GM12891 (cell line): Measurements from ENCODE around the gene MAL.

Source experiments
- PAX5 ChIP-seq: IDR thresholded peaks from 2 replicates; pipeline ENCODE4 v1.6.1; 2011; ENCODE audit warnings: low read length, moderate library complexity, mild to moderate bottlenecking; ENCODE audit not compliant: insufficient read depth, severe bottlenecking
- POLR2A ChIP-seq: IDR thresholded peaks from 2 replicates; pipeline ENCODE4 v1.6.1; 2011; ENCODE audit warnings: low read depth, low read length, control low read depth
- POLR2AphosphoS5 ChIP-seq: IDR thresholded peaks from 2 replicates; pipeline ENCODE4 v1.6.1; 2011; ENCODE audit warnings: low read depth, low read length, control low read depth
- POU2F2 ChIP-seq: IDR thresholded peaks from 2 replicates; pipeline ENCODE4 v1.6.1; 2011; ENCODE audit warnings: low read depth, mild to moderate bottlenecking, control low read depth, low read length, moderate library complexity
- SPI1 ChIP-seq: IDR thresholded peaks from 2 replicates; pipeline ENCODE4 v1.6.1; 2011; ENCODE audit warnings: low read depth, low read length, control low read depth
- TAF1 ChIP-seq: IDR thresholded peaks from 2 replicates; pipeline ENCODE4 v1.6.1; 2011; ENCODE audit warnings: low read depth, low read length, control low read depth

- no peak for TF ChIP-seq PAX5
- TF ChIP-seq POLR2AphosphoS5: no peak
- TF ChIP-seq POLR2A: no peak
- TF ChIP-seq SPI1: no peak
- TF ChIP-seq TAF1: no peak
- TF ChIP-seq POU2F2: no peak
These were observed 23.0 kb upstream of the MAL start for GRCh38 chr2:95002498-95002897.
